ENCODE measurements around the gene HSD17B4.
"Not testable (repeated sequence)": the region's sequence is repeated elsewhere in the genome, so short reads cannot be mapped to it uniquely, and the experiment has no call there.

Gene HSD17B4

DNA sequence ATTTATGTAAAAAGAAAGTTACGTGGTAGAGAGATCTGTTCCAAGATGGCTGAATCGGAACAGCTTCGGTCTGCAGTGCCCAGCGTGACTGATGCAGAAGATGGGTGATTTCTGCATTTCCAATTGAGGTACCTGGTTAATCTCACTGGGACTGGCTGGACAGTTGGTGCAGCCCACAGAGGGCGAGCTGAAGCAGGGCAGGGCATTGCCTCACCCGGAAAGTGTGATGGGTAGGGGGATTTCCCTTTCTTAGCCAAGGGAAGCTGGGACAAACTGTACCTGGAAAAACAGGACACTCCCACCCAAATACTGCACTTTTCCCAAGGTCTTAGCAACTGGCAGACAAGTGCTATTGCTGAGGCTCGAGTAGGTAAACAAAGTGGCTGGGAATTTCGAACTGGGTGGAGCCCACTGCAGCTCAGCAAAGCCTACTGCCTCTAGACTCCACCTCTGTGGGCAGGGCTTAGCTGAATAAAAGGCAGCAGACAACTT lies 13.1 kb upstream of the HSD17B4 start:
- no peak overlapping the region for H3K27ac Mint-ChIP-seq (ENCODE audit: low read depth)
- peaks cover 84% of the 10 kb centered on the region for H3K27me3 Mint-ChIP-seq
- peak overlapping the region; percentile 59 for H3K4me3 Mint-ChIP-seq
- H3K9me3 Mint-ChIP-seq = no peaks in the 10 kb centered on the region
- no peak for DNase-seq (ENCODE audit: low spot score in 2 of 2)
- H3K36me3 Mint-ChIP-seq (ENCODE audit: insufficient read depth) = no peaks in the 10 kb centered on the region
- H3K4me1 Mint-ChIP-seq = peaks cover 8% of the 10 kb centered on the region
- no peak for ATAC-seq (replicated peaks; ENCODE audit: extremely low read depth, poor library complexity, severe bottlenecking)

DNA sequence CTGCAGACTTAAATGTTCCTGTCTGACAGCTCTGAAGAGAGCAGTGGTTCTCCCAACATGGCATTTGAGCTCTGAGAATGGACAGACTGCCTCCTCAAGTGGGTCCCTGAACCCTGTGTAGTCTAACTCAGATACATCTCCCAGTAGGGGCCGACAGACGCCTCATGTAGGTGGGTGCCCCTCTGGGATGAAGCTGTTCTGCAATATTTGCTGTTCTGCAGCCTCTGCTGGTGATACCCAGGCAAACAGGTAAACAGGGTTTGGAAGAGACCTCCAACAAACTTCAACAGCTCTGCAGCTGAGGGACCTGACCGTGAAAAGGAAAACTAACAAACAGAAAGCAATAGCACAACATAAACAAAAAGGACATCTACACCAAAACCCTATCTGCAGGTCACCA lies 12.7 kb upstream of the HSD17B4 start:
- not testable (repeated sequence) for DNase-seq (ENCODE audit: low spot score in 2 of 2); ATAC-seq (replicated peaks; ENCODE audit: extremely low read depth, poor library complexity, severe bottlenecking); H3K36me3 Mint-ChIP-seq (ENCODE audit: insufficient read depth); H3K4me1 Mint-ChIP-seq; H3K9me3 Mint-ChIP-seq; H3K4me3 Mint-ChIP-seq; H3K27ac Mint-ChIP-seq (ENCODE audit: low read depth)
- peaks cover 84% of the 10 kb centered on the region for H3K27me3 Mint-ChIP-seq

DNA sequence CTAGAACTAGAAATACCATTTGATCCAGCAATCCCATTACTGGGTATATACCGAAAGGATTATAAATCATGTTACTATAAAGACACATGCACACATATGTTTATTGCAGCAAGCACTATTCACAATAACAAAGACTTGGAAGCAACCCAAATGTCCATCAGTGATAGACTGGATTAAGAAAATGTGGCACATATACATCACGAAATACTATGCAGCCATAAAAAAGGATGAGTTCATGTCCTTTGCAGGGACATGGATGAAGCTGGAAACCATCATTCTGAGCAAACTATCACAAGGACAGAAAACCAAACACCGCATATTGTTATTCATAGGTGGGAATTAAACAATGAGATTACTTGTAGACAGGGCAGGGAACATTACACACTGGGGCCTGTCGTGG lies 7.7 kb upstream of the HSD17B4 start:
- H3K4me3 Mint-ChIP-seq; H3K9me3 Mint-ChIP-seq; DNase-seq (ENCODE audit: low spot score in 2 of 2); H3K36me3 Mint-ChIP-seq (ENCODE audit: insufficient read depth); ATAC-seq (replicated peaks; ENCODE audit: extremely low read depth, poor library complexity, severe bottlenecking); H3K4me1 Mint-ChIP-seq; H3K27ac Mint-ChIP-seq (ENCODE audit: low read depth): not testable (repeated sequence)
- peaks cover 48% of the 10 kb centered on the region for H3K27me3 Mint-ChIP-seq

DNA sequence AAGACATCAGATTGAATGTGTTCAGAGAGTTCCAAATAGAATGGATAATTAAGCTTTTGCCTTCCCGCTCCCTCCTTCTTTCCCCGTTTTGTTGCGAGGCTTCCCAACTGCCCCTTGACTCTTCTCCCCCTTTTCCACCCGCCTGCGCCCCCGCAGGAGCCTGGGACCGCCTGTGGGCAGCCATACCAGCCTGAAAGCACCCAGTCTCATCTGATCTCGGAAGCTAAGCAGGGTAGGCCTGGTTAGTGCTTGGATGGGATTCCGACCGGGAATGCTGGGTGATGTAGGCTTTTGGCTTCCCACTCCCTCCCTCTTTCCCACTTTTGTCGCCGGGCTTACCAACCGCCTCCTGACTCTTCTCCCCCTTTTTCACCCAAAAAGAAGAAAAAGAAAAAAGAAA lies 6.8 kb upstream of the HSD17B4 start:
- Mint-ChIP-seq H3K4me1 (no peaks in the 10 kb centered on the region), H3K9me3 (no peaks in the 10 kb centered on the region), H3K27ac (ENCODE audit: low read depth) (no peak overlapping the region), H3K27me3 (peaks cover 46% of the 10 kb centered on the region), H3K36me3 (ENCODE audit: insufficient read depth) (no peaks in the 10 kb centered on the region), H3K4me3 (no peak overlapping the region)
- DNase-seq (ENCODE audit: low spot score in 2 of 2) (no peak), ATAC-seq (replicated peaks; ENCODE audit: extremely low read depth, poor library complexity, severe bottlenecking) (no peak)

DNA sequence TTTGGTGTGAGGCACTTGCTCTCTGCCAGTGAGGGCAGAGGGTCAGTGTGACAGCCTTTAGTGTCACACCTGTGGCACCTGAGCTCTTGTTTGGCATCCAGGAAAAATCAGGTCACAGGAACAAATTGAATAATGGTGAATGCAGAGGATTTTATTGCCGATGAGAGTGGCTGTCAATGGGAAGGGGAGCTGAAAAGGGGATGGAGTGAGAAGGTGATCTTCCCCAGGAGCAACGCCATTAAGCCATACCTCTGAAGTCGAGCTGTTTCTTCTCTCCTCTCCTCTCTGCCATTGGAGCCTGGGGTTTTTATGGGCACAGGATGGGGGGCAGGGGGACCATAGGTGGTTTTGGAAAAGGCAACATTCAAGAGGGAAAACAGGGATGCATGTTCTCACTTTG lies 2.4 kb upstream of the HSD17B4 start:
- no peak for ATAC-seq (replicated peaks; ENCODE audit: extremely low read depth, poor library complexity, severe bottlenecking)
- no peaks in the 10 kb centered on the region for H3K36me3 Mint-ChIP-seq (ENCODE audit: insufficient read depth)
- H3K27me3 Mint-ChIP-seq = peaks cover 16% of the 10 kb centered on the region
- no peak overlapping the region for H3K4me3 Mint-ChIP-seq
- H3K9me3 Mint-ChIP-seq = no peaks in the 10 kb centered on the region
- DNase-seq (ENCODE audit: low spot score in 2 of 2) = no peak
- peaks cover 18% of the 10 kb centered on the region for H3K4me1 Mint-ChIP-seq
- H3K27ac Mint-ChIP-seq (ENCODE audit: low read depth) = no peak overlapping the region

DNA sequence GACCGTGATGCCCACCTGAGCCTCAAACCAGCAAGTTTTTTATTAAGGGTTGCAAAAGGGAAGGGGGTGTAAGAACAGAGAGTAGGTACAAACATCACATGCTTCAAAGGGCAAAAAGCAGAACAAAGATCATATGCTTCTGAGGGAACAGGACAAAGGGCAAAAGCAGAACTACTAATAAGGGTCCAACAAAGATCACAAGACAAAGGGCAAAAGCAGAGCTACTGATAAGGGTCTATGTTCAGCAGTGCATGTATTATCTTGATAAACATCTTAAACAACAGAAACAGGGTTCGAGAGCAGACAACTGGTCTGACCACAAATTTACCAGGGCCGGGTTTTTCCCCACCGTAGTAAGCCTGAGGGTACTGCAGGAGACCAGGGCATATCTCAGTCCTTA lies 1.7 kb upstream of the HSD17B4 start:
- Mint-ChIP-seq H3K27me3 (peaks cover 16% of the 10 kb centered on the region), H3K4me1 (peaks cover 18% of the 10 kb centered on the region)
- not testable (repeated sequence) for H3K27ac Mint-ChIP-seq (ENCODE audit: low read depth); H3K36me3 Mint-ChIP-seq (ENCODE audit: insufficient read depth); H3K9me3 Mint-ChIP-seq; ATAC-seq (replicated peaks; ENCODE audit: extremely low read depth, poor library complexity, severe bottlenecking); H3K4me3 Mint-ChIP-seq; DNase-seq (ENCODE audit: low spot score in 2 of 2)

DNA sequence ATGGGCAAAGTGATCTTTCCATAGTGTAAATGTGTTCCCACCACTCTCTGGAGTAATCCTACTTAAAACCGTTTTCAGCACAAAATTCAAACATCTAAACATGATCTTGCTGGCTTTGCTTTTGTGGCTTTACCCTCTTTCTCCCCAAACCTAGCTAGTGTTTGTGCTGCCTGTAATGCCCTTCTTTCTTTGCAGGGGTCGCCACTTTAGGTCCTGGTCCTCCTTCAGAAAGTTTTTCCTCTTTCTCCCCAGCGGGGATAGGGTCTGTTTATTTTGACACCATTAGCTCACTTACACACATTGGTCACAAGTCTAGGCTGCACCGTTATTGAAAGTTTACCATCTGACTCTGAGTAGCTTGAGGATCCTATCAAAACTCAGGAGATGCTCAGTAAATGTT lies 736 bp upstream of the HSD17B4 start:
- H3K4me1 Mint-ChIP-seq = peaks cover 20% of the 10 kb centered on the region
- peaks cover 2% of the 10 kb centered on the region for H3K36me3 Mint-ChIP-seq (ENCODE audit: insufficient read depth)
- H3K27me3 Mint-ChIP-seq = peaks cover 16% of the 10 kb centered on the region
- DNase-seq (ENCODE audit: low spot score in 2 of 2) (no peak), ATAC-seq (replicated peaks; ENCODE audit: extremely low read depth, poor library complexity, severe bottlenecking) (no peak)
- H3K27ac Mint-ChIP-seq (ENCODE audit: low read depth) = peak overlapping the region; percentile 87
- no peaks in the 10 kb centered on the region for H3K9me3 Mint-ChIP-seq
- peak overlapping the region; percentile 91 for H3K4me3 Mint-ChIP-seq

DNA sequence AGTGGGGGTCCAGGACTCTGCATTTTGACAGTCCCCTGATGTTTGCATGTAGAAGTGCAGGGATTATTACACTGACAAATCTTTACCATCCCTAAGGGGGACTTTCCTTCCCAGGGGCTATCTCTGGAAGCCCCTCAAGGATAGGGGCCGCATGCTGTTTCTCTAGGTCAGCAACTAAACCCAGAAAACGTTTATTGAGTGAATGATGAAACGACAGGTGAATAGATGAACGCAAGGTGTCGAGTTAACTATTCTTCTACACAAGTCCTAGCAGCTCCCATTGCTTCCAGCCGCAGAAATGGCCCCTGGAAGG lies 281 bp upstream of the HSD17B4 start:
- peak overlapping the region; percentile 91 for H3K4me3 Mint-ChIP-seq
- DNase-seq (ENCODE audit: low spot score in 2 of 2) = no peak
- H3K36me3 Mint-ChIP-seq (ENCODE audit: insufficient read depth) = peaks cover 2% of the 10 kb centered on the region
- ATAC-seq (replicated peaks; ENCODE audit: extremely low read depth, poor library complexity, severe bottlenecking) = no peak
- H3K9me3 Mint-ChIP-seq = no peaks in the 10 kb centered on the region
- peaks cover 16% of the 10 kb centered on the region for H3K27me3 Mint-ChIP-seq
- H3K27ac Mint-ChIP-seq (ENCODE audit: low read depth) = peak overlapping the region; percentile 87
- peaks cover 25% of the 10 kb centered on the region for H3K4me1 Mint-ChIP-seq

DNA sequence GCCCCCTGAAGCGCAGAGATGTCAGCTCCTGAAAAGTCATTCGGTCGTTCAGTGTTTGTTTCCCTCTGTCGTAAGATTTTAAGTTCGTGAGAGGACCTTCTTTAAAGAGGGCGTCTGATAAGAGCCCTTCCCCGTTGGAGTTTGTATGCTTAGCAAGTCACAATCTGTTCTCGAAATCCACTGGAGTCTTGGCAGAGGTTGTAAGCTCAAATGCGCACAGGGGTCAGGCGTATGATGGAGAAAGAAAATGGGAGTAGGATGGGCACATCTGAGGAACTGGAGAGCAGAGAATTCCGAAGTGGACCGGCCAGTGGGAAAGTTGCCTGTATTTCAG lies 710 bp downstream of the HSD17B4 start:
- peaks cover 26% of the 10 kb centered on the region for H3K4me1 Mint-ChIP-seq
- H3K9me3 Mint-ChIP-seq = no peaks in the 10 kb centered on the region
- peak overlapping the region; percentile 91 for H3K4me3 Mint-ChIP-seq
- ATAC-seq (replicated peaks; ENCODE audit: extremely low read depth, poor library complexity, severe bottlenecking) = peak; percentile 4
- peaks cover 2% of the 10 kb centered on the region for H3K36me3 Mint-ChIP-seq (ENCODE audit: insufficient read depth)
- peak overlapping the region; percentile 87 for H3K27ac Mint-ChIP-seq (ENCODE audit: low read depth)
- no peak for DNase-seq (ENCODE audit: low spot score in 2 of 2)
- peaks cover 16% of the 10 kb centered on the region for H3K27me3 Mint-ChIP-seq

DNA sequence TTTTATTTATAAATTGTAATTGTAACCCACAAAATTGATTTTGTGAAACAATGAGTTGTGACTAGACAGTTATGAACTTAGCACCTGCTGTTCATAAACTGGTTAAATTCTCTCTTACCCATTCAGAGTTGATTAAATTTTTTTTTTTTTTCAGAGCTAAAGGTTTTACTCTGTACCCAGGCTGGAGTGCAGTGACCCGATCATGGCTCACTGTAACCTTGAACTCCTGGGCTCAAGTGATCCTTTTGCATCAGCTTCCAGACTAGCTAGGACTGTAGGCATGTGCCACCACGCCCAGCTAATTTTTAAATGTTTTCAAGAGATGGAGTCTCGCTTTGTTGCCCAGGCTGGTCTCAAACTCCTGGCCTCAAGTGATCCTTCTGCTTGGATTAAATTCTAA lies 1.9 kb downstream of the HSD17B4 start:
- peaks cover 12% of the 10 kb centered on the region for H3K27me3 Mint-ChIP-seq
- peaks cover 2% of the 10 kb centered on the region for H3K36me3 Mint-ChIP-seq (ENCODE audit: insufficient read depth)

DNA sequence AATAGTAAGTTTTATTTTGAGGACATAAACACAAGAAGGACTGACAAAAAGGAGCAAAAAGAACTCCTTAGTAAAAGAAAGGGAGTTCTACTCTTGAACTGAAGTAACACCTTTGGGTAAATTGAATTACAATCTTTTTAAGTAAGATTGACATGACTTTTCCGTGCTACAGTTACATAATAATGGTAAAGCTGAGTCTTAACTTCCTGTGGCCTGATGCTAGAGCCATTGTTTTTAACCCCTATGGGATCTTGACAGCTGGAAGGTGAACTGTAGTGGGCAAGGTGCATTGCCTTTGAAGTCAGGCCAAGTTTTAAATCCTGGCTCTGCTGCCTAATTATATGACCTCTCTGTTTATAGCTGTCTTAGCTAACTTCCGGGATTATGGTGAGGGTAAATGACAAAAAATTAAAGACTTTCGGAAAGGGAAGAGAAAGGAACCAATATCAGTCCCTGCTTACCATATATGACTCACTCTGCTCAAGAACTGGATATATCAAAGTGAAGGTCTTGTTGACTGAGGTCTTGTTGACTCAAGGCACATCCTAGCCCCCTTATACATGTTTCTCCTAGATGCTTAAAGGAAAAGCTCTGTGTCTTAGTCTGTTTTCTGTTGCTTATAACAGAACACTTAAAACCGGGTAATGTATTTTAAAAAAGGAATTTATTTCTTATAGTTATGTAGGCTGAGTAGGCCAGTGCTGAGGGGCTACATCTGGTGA lies 6.8 kb downstream of the HSD17B4 start:
- H3K9me3 Mint-ChIP-seq = no peaks in the 10 kb centered on the region
- no peak overlapping the region for H3K4me3 Mint-ChIP-seq
- H3K36me3 Mint-ChIP-seq (ENCODE audit: insufficient read depth) = peaks cover 2% of the 10 kb centered on the region
- DNase-seq (ENCODE audit: low spot score in 2 of 2) (no peak), ATAC-seq (replicated peaks; ENCODE audit: extremely low read depth, poor library complexity, severe bottlenecking) (no peak)
- H3K27ac Mint-ChIP-seq (ENCODE audit: low read depth) = no peak overlapping the region
- no peaks in the 10 kb centered on the region for H3K27me3 Mint-ChIP-seq
- peaks cover 21% of the 10 kb centered on the region for H3K4me1 Mint-ChIP-seq

More for the DNA sequence above, 1.9 kb downstream of the HSD17B4 start:
- DNase-seq (ENCODE audit: low spot score in 2 of 2) (no peak), ATAC-seq (replicated peaks; ENCODE audit: extremely low read depth, poor library complexity, severe bottlenecking) (no peak)
- no peak overlapping the region for H3K4me3 Mint-ChIP-seq
- H3K9me3 Mint-ChIP-seq = no peaks in the 10 kb centered on the region
- peaks cover 30% of the 10 kb centered on the region for H3K4me1 Mint-ChIP-seq
- no peak overlapping the region for H3K27ac Mint-ChIP-seq (ENCODE audit: low read depth)

DNA sequence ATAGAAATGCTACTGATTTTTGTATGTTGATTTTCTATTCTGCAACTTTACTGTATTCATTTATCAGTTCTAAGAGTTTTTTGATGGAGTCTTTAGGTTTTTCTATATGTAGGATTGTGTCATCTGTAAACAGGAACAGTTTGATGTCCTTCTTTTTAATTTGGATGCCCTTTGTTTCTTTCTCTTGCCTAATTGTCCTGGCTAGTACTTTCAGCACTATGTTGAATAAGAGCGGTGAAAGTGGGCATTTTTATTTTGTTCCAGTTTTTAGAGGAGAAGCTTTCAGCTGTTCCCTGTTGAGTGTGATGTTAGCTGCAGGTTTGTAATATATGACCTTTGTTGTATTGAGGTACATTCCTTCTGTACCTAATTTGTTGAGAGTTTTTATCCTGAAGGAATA lies 13.3 kb downstream of the HSD17B4 start:
- H3K4me3 Mint-ChIP-seq = no peak overlapping the region
- H3K9me3 Mint-ChIP-seq = peaks cover 12% of the 10 kb centered on the region
- no peak for DNase-seq (ENCODE audit: low spot score in 2 of 2)
- peaks cover 27% of the 10 kb centered on the region for H3K4me1 Mint-ChIP-seq
- no peaks in the 10 kb centered on the region for H3K27me3 Mint-ChIP-seq
- H3K27ac Mint-ChIP-seq (ENCODE audit: low read depth) = no peak overlapping the region
- peaks cover 2% of the 10 kb centered on the region for H3K36me3 Mint-ChIP-seq (ENCODE audit: insufficient read depth)
- ATAC-seq (replicated peaks; ENCODE audit: extremely low read depth, poor library complexity, severe bottlenecking) = no peak

DNA sequence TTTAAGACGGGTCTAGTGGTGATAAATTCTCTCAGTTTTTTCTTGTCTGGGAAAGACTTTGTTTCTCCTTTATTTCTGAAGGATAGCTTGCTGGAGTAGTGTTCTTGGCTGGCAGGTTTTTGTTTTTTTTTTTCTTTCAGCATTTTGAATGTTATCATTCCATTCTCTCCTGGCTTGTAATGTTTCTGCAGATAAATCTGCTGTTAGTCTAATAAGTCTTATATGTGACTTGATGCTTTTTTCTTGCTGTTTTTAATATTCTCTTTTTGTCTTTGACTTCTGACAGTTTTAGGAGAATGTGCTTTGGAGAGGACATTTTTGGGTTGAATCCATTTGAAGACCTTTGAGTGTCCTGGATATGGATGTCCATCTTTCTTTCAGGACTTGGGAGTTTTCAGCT lies 16.0 kb downstream of the HSD17B4 start:
- Mint-ChIP-seq H3K4me1 (peaks cover 27% of the 10 kb centered on the region), H3K36me3 (ENCODE audit: insufficient read depth) (peaks cover 2% of the 10 kb centered on the region), H3K9me3 (peaks cover 12% of the 10 kb centered on the region), H3K4me3 (no peak overlapping the region), H3K27me3 (no peaks in the 10 kb centered on the region), H3K27ac (ENCODE audit: low read depth) (no peak overlapping the region)
- ATAC-seq (replicated peaks; ENCODE audit: extremely low read depth, poor library complexity, severe bottlenecking) (no peak), DNase-seq (ENCODE audit: low spot score in 2 of 2) (no peak)

Data from central memory CD8-positive, alpha-beta T cell (primary cell).